HUDEP-2 (cell line): ENCODE measurements around the gene AGFG2.
A peak's percentile ranks its signal among the peaks of the same experiment; 100 is the strongest.

Experiments
- DNase-seq, 76 experiments: peaks; one replicate each; lab custom pipeline; 2025; ENCODE audit not compliant: unreplicated experiment in 76 of 76; lab: John Stamatoyannopoulos, UW

AGFG2 gene

DNA sequence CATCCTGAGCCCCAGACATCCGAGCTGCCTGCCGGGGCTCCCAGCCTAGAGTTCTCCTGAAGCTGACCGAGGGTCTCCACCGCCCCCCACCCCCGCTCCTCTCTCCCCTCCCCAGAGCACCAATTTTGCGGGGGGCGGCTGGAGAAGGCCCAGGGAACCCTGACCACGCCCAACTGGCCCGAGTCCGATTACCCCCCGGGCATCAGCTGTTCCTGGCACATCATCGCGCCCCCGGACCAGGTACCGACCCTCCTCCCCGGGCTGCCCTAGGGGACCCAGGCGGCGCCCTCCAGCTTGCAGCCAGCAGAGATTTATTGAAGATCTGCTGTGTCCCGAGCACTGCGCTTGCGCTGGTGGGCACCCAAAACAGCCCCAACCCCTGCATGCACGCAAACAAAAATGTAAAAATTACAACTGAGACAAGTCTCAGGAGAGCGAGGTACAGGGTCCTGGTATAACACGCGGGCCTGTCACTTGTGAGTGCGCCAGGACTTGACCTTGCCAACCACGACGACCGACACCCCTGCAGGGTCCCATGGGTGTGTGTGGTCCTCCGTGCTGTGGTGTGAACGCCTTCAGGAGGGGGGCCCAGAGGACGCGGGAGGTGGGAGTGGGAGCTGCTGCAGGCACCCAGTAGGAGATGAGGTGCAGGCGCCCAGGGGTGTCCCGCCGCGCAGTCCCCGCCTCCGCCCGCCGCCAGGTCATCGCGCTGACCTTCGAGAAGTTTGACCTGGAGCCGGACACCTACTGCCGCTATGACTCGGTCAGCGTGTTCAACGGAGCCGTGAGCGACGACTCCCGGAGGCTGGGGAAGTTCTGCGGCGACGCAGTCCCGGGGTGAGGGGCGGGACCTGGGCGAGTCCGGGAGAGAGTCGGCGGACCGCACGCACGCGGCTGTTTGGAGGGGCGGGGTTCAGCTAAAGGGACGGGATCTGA lies 66.2 kb downstream of the AGFG2 start:
- peak in 25 of 76 experiments; percentile 11 to 58 (median 30) for DNase-seq

DNA sequence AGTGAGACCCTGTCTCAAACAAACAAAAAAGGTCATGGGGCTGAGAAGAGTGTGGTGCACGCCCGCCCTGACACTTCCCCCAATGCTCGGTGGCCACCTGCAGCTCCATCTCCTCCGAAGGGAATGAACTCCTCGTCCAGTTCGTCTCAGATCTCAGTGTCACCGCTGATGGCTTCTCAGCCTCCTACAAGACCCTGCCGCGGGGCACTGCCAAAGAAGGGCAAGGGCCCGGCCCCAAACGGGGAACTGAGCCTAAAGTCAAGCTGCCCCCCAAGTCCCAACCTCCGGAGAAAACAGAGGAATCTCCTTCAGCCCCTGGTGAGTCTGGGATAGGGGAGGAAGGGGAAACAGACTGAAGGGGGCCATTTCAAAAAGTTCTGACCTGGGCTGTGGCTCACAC lies 67.3 kb downstream of the AGFG2 start:
- DNase-seq: no peak

DNA sequence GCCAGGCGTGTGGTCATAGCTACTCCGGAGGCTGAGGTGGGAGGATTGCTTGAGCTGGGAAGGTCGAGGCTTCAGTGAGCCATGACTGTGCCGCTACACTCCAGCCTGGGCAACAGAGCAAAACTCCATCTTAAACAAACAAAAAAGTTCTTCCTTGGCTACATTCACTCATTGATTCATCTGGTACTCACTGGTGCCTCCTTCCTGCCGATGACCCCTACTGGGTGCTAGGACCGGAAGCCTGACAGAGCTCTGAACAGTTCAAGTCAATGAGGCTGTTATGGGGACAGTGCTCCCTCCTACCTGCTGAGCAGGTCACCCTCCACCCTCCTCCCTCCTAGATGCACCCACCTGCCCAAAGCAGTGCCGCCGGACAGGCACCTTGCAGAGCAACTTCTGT lies 68.1 kb downstream of the AGFG2 start:
- DNase-seq: no peak

DNA sequence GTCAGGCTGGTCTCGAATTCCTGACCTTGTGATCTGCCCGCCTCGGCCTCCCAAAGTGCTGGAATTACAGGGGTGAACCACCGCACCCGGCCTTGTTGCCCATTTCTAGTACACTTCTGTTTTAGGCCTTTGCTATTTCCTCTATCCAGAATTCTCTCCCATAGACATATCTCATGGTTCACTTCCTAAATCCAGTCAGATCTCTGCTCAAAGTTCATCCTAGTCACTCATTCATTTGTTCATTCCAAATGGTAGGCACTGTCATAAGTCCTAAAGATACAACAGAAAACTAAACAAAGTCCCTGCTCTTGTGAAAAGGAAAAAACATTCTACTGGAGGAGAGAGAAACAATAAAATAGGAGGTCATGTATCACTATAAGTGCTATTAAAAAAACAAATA lies 71.0 kb downstream of the AGFG2 start:
- no peak for DNase-seq

DNA sequence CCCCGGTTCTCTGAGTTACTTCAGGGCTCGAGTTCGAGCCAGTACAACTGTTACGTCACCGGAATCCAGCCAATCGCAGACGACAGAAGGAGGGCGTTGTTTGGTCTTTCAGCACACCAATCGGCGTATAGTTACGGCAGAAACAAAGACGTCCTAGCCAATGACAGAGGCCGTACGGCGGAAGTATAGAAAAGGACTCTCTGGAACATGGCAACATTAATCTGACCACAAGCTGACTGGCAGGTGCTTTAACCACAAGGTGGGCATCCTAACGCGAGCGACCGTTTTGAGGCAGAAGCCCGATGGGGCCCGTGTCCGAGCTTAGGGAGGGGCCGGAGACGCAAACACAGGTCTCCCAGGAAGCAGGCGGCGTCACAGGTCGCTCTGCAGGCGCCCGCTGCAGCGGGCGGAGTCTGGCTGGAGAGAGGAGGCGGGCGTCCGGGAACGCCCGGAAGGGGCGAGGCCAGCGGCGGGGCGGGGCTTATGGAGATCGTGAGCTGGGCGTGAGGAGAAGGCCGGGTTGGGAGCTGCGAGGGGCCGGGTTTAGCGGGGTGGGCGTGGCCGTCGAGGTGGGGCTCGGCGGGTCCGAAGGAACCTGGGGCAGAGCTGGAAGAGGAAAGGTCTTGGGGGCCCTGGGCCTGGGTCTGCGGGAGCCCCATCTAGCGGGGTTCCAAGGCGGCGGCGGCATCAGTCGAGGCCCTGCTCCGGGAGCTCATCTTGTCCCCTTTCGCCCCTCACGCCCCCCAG lies 73.2 kb downstream of the AGFG2 start, which contains the start of gene MOSPD3:
TSS of gene MOSPD3 (plus strand) at position 558 of the 747 bp plus-strand sequence. CDS start 252 bp downstream, outside the sequence.
- DNase-seq: peak; percentile 68 to 99 (median 96)

DNA sequence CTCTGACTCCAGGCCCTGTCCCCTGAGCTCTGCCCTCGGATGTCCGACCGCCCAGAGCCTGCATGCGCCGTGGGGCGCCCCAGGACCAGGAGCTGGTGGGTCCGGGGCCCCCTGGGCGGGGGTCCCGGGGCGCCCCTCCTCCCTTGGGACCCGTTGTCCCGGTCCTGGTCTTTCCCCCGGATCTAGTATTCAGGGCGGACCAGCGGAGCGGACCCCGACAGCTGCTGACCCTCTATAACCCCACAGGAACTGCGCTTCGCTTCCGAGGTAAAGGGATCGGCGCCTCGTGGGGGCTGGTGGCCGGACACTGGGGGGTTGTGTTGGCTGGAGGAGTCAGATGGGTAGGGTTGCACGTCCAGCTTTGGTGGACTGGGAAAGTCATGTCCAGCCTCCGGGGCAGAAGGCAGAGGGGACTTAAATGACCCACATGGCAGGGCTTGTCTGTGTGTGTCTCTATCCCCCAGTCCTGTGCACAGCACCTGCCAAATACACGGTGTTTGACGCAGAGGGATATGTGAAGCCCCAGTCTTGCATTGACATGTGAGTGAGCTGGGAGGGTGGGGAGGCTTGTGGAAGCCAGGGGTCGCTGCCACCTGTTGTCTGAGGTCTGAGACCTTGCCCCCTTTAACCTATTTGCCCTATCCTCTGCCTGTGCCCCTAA lies 73.9 kb downstream of the AGFG2 start:
- peak in 28 of 76 experiments; percentile 14 to 51 (median 27) for DNase-seq

DNA sequence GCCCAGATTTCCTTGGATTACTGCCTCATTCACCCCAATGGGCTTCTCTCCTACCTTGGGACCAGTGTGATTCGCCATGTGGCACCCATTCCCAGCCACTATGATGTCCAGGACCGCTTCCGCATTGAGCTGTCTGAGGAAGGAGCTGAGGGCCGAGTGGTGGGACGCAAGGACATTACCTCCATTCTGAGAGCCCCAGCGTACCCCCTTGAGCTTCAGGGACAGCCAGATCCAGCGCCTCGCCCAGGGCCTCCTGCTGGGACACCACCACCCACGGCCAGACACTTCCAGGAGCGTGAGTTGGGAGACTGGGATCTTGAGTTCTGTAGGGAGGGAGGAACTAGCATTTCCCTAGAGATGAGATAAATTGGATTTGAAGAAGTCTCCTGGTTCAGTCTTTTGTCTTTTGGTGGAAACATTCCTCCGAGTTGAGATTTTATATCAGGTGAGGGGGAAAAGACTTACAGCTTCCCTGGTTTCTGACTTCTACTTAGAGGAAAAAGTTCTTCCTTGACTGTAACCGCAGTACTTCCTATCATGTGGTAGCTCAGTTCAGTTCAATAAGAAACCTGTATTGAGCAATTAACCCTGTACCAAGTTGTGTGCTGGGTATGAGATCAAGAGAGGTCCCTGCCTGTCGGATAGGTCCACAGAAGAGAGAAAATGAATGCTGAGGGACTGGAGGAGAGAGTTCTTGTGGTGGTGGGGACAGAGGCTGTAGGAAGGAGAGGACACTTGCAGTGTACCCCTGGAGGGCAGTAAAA lies 74.6 kb downstream of the AGFG2 start:
- DNase-seq: no peak

DNA sequence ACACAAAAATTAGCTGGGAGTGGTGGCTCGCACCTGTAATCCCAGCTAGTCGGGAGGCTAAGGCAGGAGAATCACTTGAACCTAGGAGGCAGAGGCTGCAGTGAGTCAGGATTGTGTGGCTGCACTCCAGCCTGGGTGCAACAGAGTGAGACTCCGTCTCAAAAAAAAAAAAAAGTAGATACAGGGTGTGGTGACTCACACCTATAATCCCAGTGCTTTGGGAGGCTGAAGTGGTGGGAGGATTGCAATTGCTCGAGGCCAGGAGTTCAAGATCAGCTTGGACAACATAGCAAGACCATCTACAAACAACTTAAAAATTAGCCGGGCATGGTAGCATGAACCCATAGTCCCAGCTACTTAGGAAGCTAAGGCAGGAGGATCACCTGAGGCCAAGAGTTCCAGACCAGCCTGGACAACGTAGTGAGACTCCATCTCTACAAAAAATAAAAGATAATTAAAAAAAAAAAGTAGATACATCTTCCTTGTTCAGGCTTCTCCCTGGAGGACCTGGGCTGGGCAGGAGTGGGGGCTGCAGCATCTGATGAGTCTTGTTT lies 75.4 kb downstream of the AGFG2 start:
- DNase-seq: peak in 1 of 76 experiments; percentile 23
